NCI-H69 (cell line): ENCODE results near the gene SNAP29.
A peak's percentile ranks its signal among the peaks of the same experiment; 100 is the strongest.
"Not testable (repeated sequence)": the region's sequence is repeated elsewhere in the genome, so short reads cannot be mapped to it uniquely, and the experiment has no call there.

Experiments
- DNase-seq: peaks from one replicate; lab custom pipeline; 2025; lab: John Stamatoyannopoulos, UW

SNAP29 gene

GRCh38 chr22:20931126-20931654 lies 72.4 kb downstream of the SNAP29 start:
- no peak for DNase-seq

GRCh38 chr22:20933910-20934309 lies 75.1 kb downstream of the SNAP29 start:
- no peak for DNase-seq

DNA sequence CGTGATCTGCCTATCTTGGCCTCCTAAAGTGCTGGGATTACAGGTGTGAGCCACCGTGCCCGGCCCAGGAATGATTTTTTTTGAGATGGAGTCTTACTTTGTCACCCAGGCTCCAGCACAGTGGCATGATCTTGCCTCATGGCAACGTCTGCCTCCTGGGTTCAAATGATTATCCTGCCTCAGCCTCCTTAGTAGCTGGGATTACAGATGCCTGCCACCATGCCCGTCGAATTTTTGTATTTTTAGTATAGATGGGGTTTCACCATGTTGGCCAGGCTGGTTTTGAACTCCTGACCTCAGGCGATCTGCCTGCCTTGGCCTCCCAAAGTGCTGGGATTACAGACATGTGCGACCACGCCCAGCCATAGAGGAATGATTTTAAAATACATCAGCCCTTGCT lies 76.2 kb downstream of the SNAP29 start:
- DNase-seq = not testable (repeated sequence)

DNA sequence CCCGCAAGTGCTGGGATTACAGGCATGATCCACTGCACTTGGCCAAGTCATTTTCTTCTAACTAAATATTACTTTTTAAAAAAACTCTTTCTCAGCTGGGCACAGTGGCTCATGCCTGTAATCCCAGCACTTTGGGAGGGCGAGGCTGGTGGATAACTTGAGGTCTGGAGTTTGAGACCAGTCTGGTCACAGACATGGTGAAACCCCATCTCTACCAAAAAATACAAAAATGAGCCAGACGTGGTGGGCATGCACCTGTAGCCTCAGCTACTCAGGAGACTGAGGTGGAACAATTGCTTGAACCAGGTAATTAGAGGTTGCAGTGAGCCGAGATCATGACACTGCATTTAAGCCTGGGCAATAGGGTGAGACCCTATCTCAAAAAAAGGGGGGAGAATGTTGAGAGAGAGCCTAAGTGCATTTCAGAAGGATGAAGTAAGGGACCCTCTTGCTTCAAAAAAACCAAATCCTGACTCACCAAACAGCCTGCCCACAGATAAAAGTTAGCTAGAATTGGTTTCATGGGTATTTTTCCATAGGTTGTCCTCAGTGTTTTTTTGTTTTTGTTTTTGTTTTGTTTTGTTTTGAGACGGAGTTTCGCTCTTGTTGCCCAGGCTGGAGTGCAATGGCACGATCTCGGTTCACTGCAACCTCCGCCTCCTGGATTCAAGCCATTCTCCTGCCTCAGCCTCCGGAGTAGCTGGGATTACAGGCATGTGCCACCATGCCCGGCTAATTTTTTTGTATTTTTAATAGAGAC lies 77.2 kb downstream of the SNAP29 start:
- DNase-seq = not testable (repeated sequence)

DNA sequence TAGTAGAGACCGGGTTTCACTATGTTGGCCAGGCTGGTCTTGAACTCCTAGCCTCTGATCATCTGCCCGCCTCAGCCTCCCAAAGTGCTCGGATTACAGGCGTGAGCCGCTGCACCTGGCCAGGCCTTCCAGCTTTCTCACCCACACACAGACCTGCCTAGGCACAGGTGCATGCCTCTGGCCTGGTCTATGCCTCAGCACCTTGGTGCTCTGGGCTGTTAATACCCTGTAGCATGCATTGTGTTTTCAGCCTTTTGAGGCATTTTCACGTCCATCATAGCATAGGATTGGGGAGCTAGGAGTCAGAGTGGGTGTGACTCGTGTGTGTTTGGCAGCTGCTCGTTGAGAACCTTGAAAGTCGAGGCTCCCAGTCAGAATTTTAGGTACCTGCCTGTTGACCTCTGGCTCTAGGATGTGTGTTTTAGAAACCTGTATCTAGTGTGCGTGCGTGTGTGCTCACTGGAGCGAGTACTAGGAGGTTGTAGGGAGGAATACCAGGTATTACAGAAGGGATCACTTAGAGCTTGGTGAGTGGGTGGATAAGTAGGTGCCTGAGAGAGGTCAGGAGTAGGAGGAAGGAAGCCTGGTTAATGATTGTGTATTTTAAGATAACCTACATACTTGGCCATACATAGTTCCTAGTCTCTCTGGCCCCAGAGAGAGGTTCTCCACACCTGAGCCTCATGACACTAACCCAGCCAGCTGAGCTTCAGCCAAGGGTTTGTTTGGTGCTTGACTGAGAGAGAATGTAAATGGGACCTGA lies 78.4 kb downstream of the SNAP29 start:
- no peak for DNase-seq

- no peak for DNase-seq
Measured at GRCh38 chr22:20937794-20938671, 79.2 kb downstream of the SNAP29 start.

DNA sequence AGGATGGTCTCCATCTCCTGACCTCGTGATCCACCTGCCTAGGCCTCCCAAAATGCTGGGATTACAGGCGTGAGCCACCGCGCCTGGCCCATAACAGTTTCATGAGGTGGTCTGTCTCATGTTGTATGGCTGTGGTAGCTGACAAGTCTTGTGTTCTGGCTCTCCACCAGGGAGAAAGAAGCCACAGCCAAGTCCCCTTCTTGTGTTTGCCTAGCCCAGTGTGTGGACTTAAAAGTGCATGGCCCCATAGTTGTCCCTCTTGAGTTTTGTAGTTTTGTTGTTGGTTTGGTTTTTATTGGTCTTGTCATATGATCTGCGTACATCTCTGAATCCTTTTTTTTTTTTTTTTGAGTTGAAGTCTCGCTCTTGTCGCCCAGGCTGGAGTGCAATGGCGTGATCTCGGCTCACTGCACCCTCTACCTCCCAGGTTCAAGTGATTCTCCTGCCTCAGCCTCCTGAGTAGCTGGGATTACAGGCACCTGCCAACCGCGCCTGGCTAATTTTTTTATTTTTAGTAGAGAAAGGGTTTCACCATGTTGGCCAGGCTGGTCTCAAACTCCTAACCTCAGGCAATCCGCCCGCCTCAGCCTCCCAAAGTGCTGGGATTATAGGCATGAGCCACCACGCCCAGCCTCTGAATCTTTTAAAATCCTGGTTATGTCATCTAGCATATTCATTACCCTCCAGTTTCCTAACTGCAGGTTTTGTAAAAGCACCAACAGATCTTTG lies 80.8 kb downstream of the SNAP29 start:
- not testable (repeated sequence) for DNase-seq

DNA sequence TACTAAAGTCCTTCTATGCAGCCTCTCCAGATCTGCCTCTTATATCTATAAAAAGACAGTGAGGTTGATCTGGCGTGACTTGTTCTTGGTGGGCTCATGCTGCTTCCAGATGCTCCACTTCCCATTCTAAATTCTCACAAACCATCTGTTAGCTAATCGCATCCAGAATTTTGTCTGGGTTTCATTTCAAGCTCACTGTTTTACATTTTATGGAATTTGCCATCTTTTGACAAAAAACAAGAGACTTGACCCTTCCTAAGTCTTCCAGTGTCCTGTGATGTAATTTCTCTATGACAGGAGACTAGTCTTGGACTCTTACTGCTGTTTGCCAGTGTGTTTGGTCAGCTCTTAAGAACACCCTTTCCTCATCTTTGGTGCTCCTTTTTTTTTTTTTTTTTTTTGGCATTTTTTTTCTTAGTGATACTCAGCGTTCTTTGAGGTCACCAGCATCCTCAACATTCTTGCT lies 81.4 kb downstream of the SNAP29 start:
- DNase-seq = peak; percentile 27
